Panc1 (cell line): Measurements from ENCODE around the gene C12orf50. TPM values are rescaled to one million over a fixed set of nuclear protein-coding genes. Genes with fewer than 3 reads are reported as not detected.

Experiments
- ATAC-seq: fragments of 200-7000 bp; cut with Tn5 transposase; 2 replicates; pipeline ENCODE4 v1.9.1; 2020; ENCODE audit warnings: mild to moderate bottlenecking, moderate library complexity
- BruUV-seq: library from RNA; stranded (reverse); fragments of 400-500 nt; replicated peaks from 2 replicates; lab custom pipeline; 2021; lab: Mats Ljungman, UMichigan
- CTCF ChIA-PET: fragments of 300-600 bp; sonication (Branson Sonifier 250); formaldehyde crosslinking; loops from one replicate; lab custom pipeline; 2022; ENCODE audit warnings: antibody characterized with exemption; lab: Charles Lee
- POLR2A ChIA-PET: fragments of 300-600 bp; sonication (Branson Sonifier 250); formaldehyde crosslinking; loops from one replicate; lab custom pipeline; 2022; ENCODE audit warnings: antibody characterized with exemption; lab: Charles Lee
- DNase-seq: peaks from one replicate; pipeline ENCODE4 v3.0.0-alpha.2; 2010; ENCODE audit warnings: low read depth, low spot score
- H3K27ac ChIP-seq: 2 replicates; pipeline ENCODE4 v1.5.1; 2011; ENCODE audit warnings: mild to moderate bottlenecking, low read length, inconsistent platforms
- H3K27me3 ChIP-seq: fragments of 200-500 bp; sonication (Bioruptor generic); 2 replicates; pipeline ENCODE4 v1.6.0; 2014; ENCODE audit warnings: low read length, inconsistent platforms; ENCODE audit not compliant: control insufficient read depth, insufficient read depth
- H3K36me3 ChIP-seq: fragments of 200-500 bp; sonication (Bioruptor generic); 2 replicates; pipeline ENCODE4 v1.5.1; 2014; ENCODE audit warnings: inconsistent platforms, mild to moderate bottlenecking, low read length, moderate library complexity; ENCODE audit not compliant: control insufficient read depth, insufficient read depth
- H3K4me1 ChIP-seq: 2 replicates; pipeline ENCODE4 v1.5.1; 2011; ENCODE audit warnings: inconsistent platforms, mild to moderate bottlenecking, low read length, moderate library complexity; ENCODE audit not compliant: control insufficient read depth, insufficient read depth
- H3K4me3 ChIP-seq, 2 experiments: 2 replicates each; pipeline ENCODE4 v1.5.1; 2011 to 2012; ENCODE audit warnings: low read depth in 2 of 2, low read length in 2 of 2, mild to moderate bottlenecking in 2 of 2, inconsistent platforms in 1 of 2, moderate library complexity in 1 of 2
- H3K9me3 ChIP-seq: fragments of 200-500 bp; sonication (Bioruptor generic); 2 replicates; pipeline ENCODE4 v1.5.1; 2014; ENCODE audit warnings: low read depth, mild to moderate bottlenecking, inconsistent platforms, low read length, moderate library complexity; ENCODE audit not compliant: control insufficient read depth, insufficient read depth
- CTCF ChIP-seq: fragments of 450-650 bp; IDR thresholded peaks from 2 replicates; pipeline ENCODE4 v1.5.1; 2017; ENCODE audit warnings: mild to moderate bottlenecking
- POLR2AphosphoS5 ChIP-seq: IDR thresholded peaks from 2 replicates; pipeline ENCODE4 v1.6.1; 2012; ENCODE audit warnings: mild to moderate bottlenecking, low read depth, low read length, moderate library complexity
- SIN3A ChIP-seq: IDR thresholded peaks from 2 replicates; pipeline ENCODE4 v1.6.1; 2012; ENCODE audit warnings: low read depth, mild to moderate bottlenecking, low read length, moderate library complexity, borderline replicate concordance; ENCODE audit not compliant: insufficient read depth
- TCF7L2 ChIP-seq: IDR thresholded peaks from 2 replicates; pipeline ENCODE4 v1.6.1; 2011; ENCODE audit warnings: mild to moderate bottlenecking, low read depth, low read length, inconsistent platforms
- in situ Hi-C: cut with HindIII; loops from 2 replicates; pipeline ENCODE4 v1.10.0; 2016; ENCODE audit warnings: low sequenced_read_pairs, low pct_unique_long_range_greater_than_20kb
- intact Hi-C: fragments of 100-400 bp; cut with micrococcal nuclease; formaldehyde crosslinking; loops from one replicate; pipeline ENCODE4 v1.10.0; 2022; ENCODE audit not compliant: unreplicated experiment
- total RNA-seq: library from RNA; stranded (reverse); gene quantifications from one replicate; pipeline ENCODE4 v1.2.1, GENCODE V29; 2021; ENCODE audit not compliant: unreplicated experiment
- TF ChIP-seq, protein P1 (sequence below), 2 experiments: IDR thresholded peaks; 2 replicates each; pipeline ENCODE4 v1.6.1; 2011 to 2012; ENCODE audit warnings: low read depth in 2 of 2, control low read depth in 1 of 2, low read length in 1 of 2, mild to moderate bottlenecking in 1 of 2, moderate library complexity in 1 of 2; ENCODE audit not compliant: insufficient read depth in 1 of 2

The C12orf50 gene
- total RNA-seq, 1 experiment from 2014 or later = not detected

DNA sequence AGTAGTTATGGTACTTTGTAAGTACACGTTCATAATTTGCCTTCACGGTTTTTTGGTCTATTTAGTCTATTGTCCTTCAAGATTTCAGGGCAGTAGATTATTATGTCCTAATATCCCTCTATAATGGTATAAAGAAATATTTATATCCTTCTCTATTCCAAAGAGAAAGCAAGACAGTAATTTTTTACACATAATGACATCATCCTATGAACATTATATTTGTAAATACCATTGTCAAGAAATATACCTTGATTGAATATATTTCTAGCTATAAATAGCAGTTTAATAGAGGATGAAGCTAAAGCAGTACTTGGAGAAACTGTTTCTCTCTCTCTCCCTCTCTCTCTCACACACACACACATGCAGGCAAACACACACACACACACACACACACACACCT lies 77.0 kb downstream of the C12orf50 start:
- POLR2A ChIA-PET = interaction anchor here (0.7 kb wide), 1 partner anchor 1706 kb away, joined by 9 read pairs; no protein-coding TSS in a partner anchor
- no peak overlapping the region for H3K4me3 ChIP-seq
- ATAC-seq = no peak
- DNase-seq = no peak
- in situ Hi-C loops = no loop called here
- H3K4me1 ChIP-seq = no peaks in the 10 kb centered on the region
- TF ChIP-seq SIN3A (no peak), CTCF (no peak), POLR2AphosphoS5 (no peak), TCF7L2 (no peak)
- TF ChIP-seq, protein P1, sequence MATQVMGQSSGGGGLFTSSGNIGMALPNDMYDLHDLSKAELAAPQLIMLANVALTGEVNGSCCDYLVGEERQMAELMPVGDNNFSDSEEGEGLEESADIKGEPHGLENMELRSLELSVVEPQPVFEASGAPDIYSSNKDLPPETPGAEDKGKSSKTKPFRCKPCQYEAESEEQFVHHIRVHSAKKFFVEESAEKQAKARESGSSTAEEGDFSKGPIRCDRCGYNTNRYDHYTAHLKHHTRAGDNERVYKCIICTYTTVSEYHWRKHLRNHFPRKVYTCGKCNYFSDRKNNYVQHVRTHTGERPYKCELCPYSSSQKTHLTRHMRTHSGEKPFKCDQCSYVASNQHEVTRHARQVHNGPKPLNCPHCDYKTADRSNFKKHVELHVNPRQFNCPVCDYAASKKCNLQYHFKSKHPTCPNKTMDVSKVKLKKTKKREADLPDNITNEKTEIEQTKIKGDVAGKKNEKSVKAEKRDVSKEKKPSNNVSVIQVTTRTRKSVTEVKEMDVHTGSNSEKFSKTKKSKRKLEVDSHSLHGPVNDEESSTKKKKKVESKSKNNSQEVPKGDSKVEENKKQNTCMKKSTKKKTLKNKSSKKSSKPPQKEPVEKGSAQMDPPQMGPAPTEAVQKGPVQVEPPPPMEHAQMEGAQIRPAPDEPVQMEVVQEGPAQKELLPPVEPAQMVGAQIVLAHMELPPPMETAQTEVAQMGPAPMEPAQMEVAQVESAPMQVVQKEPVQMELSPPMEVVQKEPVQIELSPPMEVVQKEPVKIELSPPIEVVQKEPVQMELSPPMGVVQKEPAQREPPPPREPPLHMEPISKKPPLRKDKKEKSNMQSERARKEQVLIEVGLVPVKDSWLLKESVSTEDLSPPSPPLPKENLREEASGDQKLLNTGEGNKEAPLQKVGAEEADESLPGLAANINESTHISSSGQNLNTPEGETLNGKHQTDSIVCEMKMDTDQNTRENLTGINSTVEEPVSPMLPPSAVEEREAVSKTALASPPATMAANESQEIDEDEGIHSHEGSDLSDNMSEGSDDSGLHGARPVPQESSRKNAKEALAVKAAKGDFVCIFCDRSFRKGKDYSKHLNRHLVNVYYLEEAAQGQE (IDR thresholded peaks at IDR 0.05; ENCODE audit: insufficient read depth in 1 of 2, low read depth in 2 of 2, low read length in 1 of 2) = no peak
- no peaks in the 10 kb centered on the region for H3K36me3 ChIP-seq
- CTCF ChIA-PET = interaction anchor here (0.7 kb wide), 2 partner anchors 95 to 139 kb away, joined by 3 read pairs; no protein-coding TSS in a partner anchor
- no TSS peak for BruUV-seq
- H3K9me3 ChIP-seq = no peaks in the 10 kb centered on the region
- H3K27me3 ChIP-seq = no peaks in the 10 kb centered on the region
- intact Hi-C loops = loop anchor here (5.0 kb wide), 1 partner anchor 80 kb away; no protein-coding TSS in a partner anchor
- no peak overlapping the region for H3K27ac ChIP-seq

DNA sequence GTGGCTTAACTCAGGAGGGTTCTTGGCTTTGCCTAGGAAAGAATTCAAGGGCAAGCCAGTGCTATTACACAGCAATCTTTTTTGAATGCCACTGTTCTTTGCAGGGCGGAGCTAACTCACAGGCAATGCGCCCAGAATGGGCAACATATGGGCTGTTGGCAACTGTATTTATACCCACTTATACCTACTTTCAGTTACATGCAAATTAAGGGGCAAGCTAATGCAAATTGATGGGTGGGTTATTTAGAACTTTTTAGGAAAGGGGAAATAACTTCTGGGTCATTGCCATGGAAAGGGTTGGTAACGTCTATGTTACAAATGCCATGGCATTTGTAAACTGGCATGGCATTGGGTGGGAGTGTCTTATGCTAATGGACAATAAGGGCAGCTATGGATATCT lies 85.4 kb downstream of the C12orf50 start:
- no peaks in the 10 kb centered on the region for H3K4me1 ChIP-seq
- intact Hi-C loops = no loop called here
- H3K36me3 ChIP-seq = no peaks in the 10 kb centered on the region
- BruUV-seq = no TSS peak
- ATAC-seq = no peak
- TF ChIP-seq CTCF (no peak), SIN3A (no peak), POLR2AphosphoS5 (no peak), TCF7L2 (no peak)
- TF ChIP-seq, protein P1 (IDR thresholded peaks at IDR 0.05; ENCODE audit: insufficient read depth in 1 of 2, low read depth in 2 of 2, low read length in 1 of 2) = no peak
- H3K4me3 ChIP-seq = no peak overlapping the region
- no peak overlapping the region for H3K27ac ChIP-seq
- ChIA-PET CTCF (no interaction called here), POLR2A (no interaction called here)
- H3K27me3 ChIP-seq = no peaks in the 10 kb centered on the region
- H3K9me3 ChIP-seq = no peaks in the 10 kb centered on the region
- in situ Hi-C loops = no loop called here
- no peak for DNase-seq
